ENCODE results near the gene BRD9.
"Not testable (repeated sequence)": the region's sequence is repeated elsewhere in the genome, so short reads cannot be mapped to it uniquely, and the experiment has no call there.

BRD9 gene

GRCh38 chr5:892394-893136 lies at the start of gene BRD9, which contains the start of gene TRIP13:
TSS of gene BRD9 (minus strand) at chr5:892801. CDS start at chr5:892657, 144 bp downstream.
TSS of gene TRIP13 (plus strand) at chr5:892884. CDS start at chr5:892999, 115 bp downstream.
- peak; percentile 87 for DNase-seq

GRCh38 chr5:940741-941140 lies 48.1 kb upstream of the BRD9 start:
- not testable (repeated sequence) for DNase-seq

GRCh38 chr5:939368-939767 lies 46.8 kb upstream of the BRD9 start:
- no peak for DNase-seq

DNA sequence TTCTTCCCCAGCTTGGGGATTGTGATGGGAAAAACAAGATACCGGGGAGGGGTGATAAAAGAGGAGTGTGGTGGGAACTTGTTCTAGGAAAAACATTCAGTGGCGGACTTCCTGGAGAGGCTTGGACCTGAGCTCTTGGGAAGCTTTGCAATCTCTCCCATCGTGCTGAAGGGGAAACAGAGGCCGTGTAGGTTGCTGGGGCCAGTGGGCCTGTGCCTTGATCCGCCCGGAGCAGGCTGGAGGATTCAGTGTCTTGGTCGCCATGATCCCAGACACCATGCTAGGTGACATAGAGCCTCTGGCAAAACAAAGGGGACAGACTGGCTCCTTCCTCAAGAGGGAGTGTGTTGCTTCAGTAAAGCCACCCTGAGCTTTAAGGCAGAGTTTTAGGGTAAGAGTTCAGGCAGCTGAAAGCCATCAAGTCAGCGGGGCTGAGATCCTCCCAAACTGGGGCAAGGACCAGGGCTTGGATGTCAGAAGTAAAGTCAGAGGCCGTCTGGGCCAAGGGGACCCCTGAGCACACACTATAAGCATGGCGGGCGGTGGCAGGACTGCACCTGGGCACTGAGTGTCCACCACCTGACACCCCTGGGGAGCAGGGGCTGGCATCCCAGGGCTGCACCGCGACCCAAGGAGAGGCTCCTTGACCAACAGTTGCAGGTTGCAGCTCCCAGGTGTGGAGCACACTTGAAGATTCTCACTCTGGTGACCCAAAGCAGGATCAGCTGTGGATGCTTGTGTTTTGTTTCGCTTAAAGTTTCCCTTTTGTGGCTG lies 44.7 kb upstream of the BRD9 start:
- no peak for DNase-seq

DNA sequence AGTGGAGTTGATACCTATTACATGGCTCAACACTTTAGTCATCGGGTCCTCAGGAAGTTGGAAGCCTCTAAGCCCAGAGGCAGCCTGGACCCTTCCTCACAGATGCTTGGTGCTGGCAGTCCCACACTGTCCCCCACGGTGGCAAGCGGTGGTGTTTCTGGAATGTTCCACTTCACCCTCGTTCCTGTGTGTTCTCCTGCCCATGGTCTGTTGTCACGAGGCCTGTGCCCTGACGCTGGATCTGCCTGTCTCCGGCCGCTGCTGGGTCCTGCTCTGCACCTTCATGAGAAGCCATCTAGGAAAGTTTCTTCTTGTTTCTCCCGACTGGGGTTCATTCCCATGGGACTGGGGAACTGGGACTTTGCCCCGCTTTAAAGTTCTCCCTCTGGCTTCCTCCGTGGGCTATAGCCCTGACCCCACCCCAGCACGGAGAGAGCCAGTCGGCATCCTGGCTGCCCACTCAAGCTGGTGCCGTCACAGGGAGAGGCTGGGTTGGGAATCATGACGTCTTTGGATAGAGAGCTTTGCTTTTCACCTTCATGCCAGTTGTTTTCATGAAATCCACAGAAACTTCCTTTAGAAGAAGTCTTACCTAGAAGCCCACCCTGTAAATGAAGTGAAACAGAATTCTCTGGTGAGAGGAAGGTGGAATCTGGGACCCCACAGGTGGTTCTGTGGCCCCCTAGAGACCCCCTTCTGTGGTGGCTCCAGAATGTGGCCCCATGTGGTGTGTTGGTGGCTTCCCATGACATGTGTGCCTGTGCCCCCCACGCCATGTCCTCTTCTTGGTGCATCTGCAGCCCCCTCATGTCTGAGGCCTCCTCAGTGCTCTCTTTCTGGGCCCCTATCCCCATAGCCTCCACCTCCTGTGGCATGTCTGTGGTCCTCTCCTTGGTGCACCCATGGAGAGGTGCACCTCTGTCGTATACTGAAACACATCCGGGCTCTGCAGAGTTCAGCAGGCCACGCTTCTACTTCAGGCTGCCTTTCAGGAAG lies 43.8 kb upstream of the BRD9 start:
- DNase-seq, result no peak

DNA sequence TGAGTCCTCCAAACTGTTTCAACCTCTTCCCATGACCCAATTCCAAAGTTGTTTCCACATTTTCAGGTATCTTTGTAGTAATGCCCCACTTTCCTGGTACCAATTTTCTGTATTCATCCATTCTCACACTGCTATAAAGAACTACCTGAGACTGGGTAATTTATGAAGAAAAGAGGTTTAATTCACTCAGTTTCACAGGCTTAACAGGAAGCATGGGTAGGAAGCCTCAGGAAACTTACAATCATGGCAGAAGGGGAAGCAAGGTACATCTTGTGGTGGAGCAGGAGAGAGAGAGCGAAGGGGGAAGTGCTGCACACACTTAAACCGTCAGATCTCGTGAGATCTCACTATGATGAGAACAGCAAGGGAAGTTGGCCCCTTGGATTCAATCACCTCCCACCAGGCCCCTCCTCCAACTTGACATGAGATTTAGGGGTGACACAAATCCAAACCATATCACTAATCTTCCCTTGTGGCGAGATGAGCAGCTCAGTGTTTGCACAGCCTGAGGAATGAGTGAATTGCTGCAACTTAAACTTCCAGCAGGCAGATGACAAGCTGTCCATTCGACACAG lies 43.0 kb upstream of the BRD9 start:
- DNase-seq, result no peak

DNA sequence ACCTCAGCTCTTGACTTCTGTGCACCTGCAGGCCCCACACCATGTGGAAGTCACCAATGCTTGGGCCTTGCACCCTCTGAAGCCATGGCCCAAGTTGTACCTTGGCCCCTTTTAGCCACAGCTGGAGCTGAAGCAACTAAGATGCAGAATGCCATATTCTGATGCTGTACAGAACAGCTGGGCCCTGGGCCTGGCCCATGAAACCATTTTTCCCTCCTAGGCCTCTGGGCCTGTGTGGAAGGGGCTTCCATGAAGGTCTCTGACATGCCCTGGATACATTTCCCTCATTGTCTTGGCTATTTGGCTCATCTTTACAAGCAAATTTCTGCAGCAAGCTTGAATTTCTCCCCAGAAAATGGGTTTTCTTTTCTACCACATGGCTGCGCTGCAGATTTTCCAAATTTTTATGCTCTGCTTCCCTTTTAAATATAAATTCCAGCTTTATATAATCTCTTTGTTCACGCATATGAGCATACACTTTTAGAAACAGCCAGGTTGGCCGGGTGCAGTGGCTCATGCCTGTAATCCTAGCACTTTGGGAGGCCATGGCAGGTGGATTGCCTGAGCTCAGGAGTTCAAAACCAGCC lies 41.9 kb upstream of the BRD9 start:
- DNase-seq, result not testable (repeated sequence)

DNA sequence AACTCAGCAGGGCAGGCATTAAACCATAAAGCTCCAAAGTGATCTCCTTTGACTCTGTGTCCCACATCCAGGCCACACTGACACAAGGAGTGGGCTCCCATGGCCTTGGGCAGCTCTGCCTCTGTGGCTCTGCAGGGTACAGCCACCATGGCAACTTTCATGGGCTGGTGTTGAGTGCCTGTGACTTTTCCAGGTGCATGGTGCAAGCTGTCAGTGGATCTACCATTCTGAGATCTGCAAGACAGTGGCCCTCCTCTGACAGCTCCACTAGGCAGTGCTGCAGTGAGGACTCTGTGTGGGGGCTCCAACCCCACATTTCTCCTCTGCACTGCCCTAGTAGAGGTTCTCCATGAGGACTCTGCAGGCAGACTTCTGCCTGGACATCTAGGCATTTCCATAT lies 41.4 kb upstream of the BRD9 start:
- not testable (repeated sequence) for DNase-seq

GRCh38 chr5:933251-933861 lies 40.8 kb upstream of the BRD9 start:
- DNase-seq, result no peak

DNA sequence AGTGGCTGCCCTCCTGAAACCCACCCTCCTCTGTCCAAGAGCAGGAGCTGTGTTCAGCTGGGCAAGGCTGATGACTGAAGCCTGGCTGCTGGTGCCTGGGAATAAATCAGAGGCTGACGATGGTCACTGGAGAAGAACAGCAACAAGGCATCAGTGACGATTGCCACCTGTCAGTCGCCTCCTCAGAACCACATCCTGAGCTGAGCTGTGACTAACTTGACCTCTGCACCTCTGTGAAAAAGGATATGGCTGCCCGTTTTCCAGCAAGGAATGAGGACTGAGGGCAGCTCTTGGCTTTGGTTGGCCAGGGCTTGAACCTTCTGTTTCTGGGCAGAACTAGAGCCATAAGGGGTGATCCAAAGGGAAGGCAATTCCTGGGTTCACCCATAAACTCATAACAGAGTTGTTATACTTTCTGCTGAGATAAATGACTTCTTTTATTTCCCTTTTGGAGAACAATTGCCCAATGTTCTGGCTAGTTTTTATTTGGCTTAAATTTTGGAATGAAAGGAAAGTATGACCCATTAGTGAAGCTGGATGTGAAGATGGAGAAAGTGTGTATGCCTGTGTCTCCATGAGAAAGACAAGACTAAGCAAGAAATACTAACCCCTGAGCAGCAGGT lies 40.1 kb upstream of the BRD9 start:
- no peak for DNase-seq

DNA sequence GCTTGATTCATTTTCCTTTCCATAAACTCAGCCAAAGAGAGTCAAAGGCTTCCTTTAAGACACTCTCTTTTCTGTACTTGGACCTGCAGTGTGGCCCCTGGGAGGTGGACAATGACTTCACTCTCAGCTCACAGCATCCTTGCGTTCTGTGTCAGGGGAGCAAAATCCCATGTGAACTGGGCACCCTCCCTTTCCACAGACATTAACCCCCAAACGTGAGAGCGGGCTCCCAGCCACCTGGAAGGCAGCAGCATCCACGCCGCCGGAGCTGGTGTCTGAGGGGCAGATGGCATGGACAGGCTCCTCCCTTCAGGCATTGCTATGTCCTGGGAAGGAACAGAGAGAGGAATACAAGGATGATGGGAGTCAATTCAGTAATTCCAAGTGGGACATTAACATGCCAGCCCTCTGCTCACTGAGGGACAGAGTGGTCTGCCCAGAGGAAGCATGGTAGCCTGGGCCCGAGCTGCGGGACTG lies 39.6 kb upstream of the BRD9 start:
- no peak for DNase-seq

DNA sequence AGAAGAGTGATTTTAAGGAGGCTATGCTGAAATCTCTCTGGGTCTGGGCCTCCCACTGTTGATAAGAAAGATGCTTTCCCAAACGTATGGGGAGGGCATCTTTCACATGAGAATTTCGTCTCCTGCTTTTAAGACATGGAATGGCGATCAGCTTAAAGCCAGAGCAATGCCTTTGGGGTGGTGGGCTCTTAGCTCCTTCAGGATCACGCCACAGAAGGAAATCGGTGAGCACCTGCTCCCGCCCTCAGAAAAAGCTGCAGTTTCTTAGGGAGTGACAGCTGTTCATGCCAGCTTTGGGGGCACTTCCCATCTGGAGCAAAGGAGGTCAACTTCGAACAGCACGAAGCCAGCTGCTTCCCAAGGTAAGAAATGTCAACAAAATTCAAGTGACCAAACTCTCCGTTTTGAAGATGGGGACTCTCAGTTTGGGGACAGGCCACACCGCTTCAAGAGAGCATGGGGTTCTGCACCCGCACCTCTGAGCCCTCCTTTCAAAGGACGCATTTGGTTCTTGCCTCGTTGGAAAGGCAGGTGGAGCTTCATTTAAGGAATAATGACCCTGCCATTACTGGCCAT lies 39.1 kb upstream of the BRD9 start:
- DNase-seq, result no peak

DNA sequence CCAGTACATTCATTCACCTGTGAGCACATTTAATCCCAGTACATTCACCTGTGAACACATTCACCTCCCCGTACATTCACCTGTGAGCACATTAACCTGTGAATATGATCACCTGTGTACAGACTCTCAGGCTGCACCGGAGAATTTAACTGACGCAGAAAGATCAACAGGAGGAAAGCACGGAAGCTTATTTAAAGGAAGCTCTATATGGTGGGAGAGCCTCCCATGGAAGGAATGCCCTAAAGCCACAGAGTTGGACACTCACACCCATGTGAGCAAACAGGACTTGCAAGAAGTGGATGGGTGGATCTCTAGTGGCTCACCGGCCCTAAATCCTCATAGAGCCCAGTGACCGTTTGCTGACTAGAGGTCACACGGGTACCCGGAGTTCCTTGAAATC lies 38.3 kb upstream of the BRD9 start:
- no peak for DNase-seq

DNA sequence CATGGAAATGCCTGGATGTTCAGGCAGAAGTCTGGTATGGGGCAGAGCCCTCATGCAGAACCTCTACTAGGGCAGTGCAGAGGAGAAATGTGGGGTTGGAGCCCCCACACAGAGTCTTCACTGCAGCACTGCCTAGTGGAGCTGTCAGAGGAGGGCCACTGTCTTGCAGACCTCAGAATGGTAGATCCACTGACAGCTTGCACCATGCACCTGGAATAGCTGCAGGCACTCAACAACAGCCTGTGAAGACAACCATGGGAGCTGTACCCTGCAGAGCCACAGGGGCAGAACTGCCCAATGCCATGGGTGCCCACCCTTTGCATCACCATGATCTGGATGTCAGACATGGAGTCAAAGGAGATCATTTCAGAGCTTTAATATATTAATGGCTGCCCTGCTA lies 37.0 kb upstream of the BRD9 start:
- DNase-seq, result no peak

DNA sequence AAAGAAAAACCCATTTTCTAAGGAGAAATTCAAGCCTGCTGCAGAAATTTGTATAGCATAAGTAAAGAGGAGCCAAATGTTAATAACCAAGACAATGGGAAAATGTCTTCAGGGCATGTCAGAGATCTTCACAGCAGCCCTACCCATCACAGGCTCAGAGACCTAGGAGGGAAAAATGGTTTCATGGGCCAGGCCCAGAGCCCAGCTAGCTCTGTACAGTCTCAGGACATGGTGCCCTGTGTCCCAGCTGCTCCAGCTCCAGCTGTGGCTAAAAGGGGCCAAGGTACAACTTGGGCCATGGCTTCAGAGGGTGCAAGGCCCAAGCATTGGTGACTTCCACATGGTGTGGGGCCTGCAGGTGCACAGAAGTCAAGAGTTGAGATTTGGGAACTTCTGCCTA lies 36.6 kb upstream of the BRD9 start:
- DNase-seq, result not testable (repeated sequence)

DNA sequence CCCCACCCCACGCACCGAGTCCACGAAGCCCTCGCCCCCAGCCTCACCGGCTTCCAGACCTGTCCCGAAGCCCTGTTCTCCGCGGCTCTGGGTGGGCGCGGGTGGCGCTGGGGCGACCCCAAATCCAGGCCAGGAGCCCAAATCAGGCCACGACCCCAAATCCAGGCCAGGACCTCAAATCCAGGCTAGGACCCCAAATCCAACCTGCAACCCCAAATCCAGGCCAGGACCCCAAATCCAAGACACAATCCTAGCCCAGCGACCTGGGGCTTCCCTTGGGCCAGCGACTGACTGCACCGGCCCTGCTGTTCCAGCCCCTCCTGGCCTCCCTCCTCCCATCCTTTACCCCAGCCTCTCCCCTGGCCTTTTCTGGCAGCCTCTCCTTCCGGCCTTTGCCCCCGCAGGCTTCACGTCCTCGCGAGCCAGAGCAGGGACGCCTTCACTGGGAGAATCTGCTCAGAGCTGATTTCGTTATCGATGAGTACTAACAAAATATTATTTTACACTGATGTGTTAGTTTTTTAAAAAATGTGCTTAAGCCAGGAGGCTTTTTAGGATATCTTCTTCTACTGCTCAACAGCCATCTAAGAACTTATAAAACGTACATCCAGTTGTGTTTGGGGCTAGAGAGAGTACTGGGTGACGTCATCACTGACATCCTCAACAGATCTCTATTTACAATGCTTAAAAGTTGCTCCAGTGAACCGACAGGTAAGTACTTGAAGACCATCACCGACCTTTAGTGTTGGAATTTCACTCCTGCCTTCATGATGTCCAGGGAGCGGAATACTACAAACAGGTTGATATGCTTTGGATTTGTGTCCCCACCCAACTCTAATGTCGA lies 34.8 kb upstream of the BRD9 start:
- no peak for DNase-seq

DNA sequence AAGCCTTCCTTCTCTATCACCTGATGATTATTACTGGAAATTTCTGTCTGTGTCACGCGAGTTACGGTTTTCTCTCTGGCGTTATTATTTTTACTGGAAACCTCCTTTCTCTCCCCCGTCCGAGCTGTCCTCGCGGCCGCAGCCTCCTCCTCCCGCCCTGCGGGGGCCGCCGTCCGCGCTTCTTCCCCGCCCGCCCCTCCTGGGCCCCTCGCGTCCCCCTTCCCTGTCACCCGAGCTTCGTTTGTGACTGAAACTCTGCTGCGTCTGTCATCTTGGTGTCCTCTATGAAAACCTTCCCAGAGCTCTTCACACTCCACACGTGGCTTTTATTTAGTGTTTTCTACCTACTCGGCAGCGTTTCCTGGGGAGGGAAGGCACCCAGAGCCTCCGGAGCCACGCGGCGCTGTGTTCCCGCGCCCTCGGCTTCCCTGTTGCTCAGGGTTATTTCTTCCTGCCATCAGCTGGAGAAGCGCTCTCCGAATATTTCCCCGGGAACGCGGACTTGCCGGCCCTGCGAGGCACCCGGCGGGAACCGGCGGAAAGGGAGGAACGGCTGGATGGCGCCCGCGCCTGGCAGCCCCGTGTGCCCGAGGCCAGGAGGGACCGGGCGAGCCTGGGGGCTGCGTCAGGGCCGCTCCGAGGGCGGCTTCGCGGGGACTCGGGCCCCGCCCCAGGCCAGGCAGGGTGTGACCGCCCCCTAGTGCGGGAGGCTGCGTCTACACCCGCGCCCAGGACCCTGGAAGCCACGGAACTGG lies 34.0 kb upstream of the BRD9 start:
- peak; percentile 29 for DNase-seq

DNA sequence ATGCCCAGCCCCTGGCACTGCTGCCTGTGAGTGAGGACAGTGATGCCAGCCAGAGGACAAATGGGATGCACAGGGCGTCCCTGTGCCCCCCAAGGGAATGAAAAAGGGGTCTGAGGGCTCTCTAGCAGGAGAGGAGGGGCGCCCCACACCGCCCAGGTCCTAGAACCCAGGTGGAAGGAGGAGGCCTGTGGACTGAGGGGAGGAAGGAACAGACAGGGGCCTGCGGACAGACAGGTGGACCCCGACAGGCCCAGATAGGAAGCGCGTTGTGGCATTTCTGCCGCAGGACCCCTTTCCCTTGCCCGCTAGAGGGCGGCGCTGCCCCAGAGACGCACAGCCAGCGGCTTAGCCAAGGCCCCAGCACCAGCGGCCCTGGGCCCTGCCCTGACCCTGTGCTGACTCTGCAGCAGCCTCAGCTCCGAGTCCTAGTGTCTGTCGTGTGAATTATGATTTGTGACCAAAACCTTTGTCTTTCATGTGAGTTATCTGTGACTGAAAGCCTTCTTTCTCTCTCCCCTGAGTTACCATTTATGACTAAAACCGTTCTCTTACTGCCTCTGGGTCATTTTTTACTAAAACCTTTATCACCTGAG lies 30.8 kb upstream of the BRD9 start:
- DNase-seq, result peak; percentile 70
